CD8-positive, alpha-beta memory T cell (primary cell): ENCODE results near the gene ARFRP1. TPM values are rescaled to one million over a fixed set of nuclear protein-coding genes. Genes with fewer than 3 reads are reported as not detected.

ENCODE experiments used
- CTCF ChIA-PET: fragments of 350-600 bp; sonication (Branson Sonifier 250); formaldehyde crosslinking; loops from one replicate; lab custom pipeline; 2021; ENCODE audit warnings: antibody characterized with exemption; lab: Charles Lee
- POLR2A ChIA-PET: fragments of 350-600 bp; sonication (Branson Sonifier 250); formaldehyde crosslinking; loops from one replicate; lab custom pipeline; 2021; ENCODE audit warnings: antibody characterized with exemption; lab: Charles Lee
- DNase-seq, 5 donors: peaks; one replicate each; pipeline versions ENCODE4 v3.0.0 to v3.0.0-alpha.2; 2020 to 2022; ENCODE audit warnings: mixed read lengths in 1 of 5
- H3K27ac ChIP-seq: one replicate; pipeline ENCODE4 v1.7.0; 2013; ENCODE audit warnings: low read depth, mild to moderate bottlenecking, low read length, moderate library complexity
- H3K27me3 ChIP-seq: 2 replicates; pipeline ENCODE4 v1.7.0; 2013; ENCODE audit warnings: low read length, mild to moderate bottlenecking; ENCODE audit not compliant: insufficient read depth, poor library complexity, severe bottlenecking
- H3K36me3 ChIP-seq: 2 replicates; pipeline ENCODE4 v1.7.0; 2013; ENCODE audit warnings: mild to moderate bottlenecking, low read length, moderate library complexity; ENCODE audit not compliant: insufficient read depth
- H3K4me1 ChIP-seq: 2 replicates; pipeline ENCODE4 v1.7.0; 2013; ENCODE audit warnings: mild to moderate bottlenecking, low read length, moderate library complexity; ENCODE audit not compliant: insufficient read depth
- H3K4me3 ChIP-seq: 2 replicates; pipeline ENCODE4 v1.7.0; 2013; ENCODE audit warnings: mild to moderate bottlenecking, low read length
- H3K9me3 ChIP-seq: 2 replicates; pipeline ENCODE4 v1.7.0; 2013; ENCODE audit warnings: mild to moderate bottlenecking, low read length
- H3K27ac Mint-ChIP-seq, 8 donors: one replicate each; pipeline ENCODE4 v1.8.0; 2020 to 2021; ENCODE audit warnings: mixed read lengths in 8 of 8, mild to moderate bottlenecking in 6 of 8, inconsistent platforms in 3 of 8, moderate library complexity in 3 of 8
- H3K27me3 Mint-ChIP-seq, 2 donors: one replicate each; pipeline ENCODE4 v1.8.0; 2020 to 2021; ENCODE audit warnings: mixed read lengths in 2 of 2, mild to moderate bottlenecking in 1 of 2, moderate library complexity in 1 of 2
- H3K36me3 Mint-ChIP-seq, 3 donors: one replicate each; pipeline ENCODE4 v1.8.0; 2020 to 2021; ENCODE audit warnings: mixed read lengths in 3 of 3, inconsistent platforms in 1 of 3, mild to moderate bottlenecking in 1 of 3
- H3K4me1 Mint-ChIP-seq, 3 donors: one replicate each; pipeline ENCODE4 v1.8.0; 2020 to 2021; ENCODE audit warnings: mixed read lengths in 3 of 3, inconsistent platforms in 1 of 3, mild to moderate bottlenecking in 1 of 3
- H3K4me3 Mint-ChIP-seq, 7 donors: one replicate each; pipeline ENCODE4 v1.8.0; 2020 to 2021; ENCODE audit warnings: mixed read lengths in 7 of 7, mild to moderate bottlenecking in 6 of 7, moderate library complexity in 4 of 7, inconsistent platforms in 2 of 7
- H3K9me3 Mint-ChIP-seq, 5 donors: one replicate each; pipeline ENCODE4 v1.8.0; 2020 to 2022; ENCODE audit warnings: mixed read lengths in 5 of 5, mild to moderate bottlenecking in 3 of 5, moderate library complexity in 2 of 5, inconsistent platforms in 1 of 5
- polyA plus RNA-seq: library from polyadenylated mRNA; unstranded; fragments of 300-500 nt; fragmentation: Illumina TruSeq; gene quantifications from one replicate; pipeline ENCODE4 v1.2.3, GENCODE V29; 2021
- total RNA-seq, 2 experiments: library from RNA; stranded (reverse); gene quantifications; one replicate each; pipeline ENCODE4 v1.2.3, GENCODE V29; 2021

Gene ARFRP1
- total and polyA plus RNA-seq, 3 experiments from 2014 or later = 63.7 to 73.9 (median 72.8) TPM

DNA sequence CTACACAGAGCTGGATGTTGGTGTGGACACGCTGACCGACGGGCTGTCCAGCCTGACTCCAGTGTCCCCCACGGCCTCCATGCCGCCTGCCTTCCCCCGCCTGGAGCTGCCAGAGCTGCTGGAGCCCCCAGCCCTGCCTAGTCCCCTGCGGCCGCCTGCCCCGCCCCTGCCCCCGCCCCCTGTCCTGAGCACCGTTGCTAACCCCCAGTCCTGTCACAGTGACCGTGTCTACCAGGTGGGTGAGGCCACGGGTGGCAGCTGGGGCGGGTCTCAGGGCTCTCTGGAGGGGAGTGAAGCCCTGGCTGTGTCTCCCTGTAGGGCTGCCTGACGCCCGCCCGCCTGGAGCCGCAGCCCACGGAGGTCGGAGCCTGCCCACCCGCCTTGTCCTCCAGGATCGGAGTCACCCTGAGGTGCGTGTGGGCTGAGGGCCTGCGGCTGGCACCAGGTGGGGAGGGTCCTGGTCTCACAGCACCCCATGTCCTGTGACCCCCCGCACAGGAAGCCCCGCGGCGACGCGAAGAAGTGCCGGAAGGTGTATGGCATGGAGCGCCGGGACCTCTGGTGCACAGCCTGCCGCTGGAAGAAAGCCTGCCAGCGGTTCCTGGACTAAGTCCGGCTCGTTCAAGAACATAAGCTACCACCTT, 34.7 kb upstream of the ARFRP1 start:
- H3K27me3 Mint-ChIP-seq = no peaks in the 10 kb centered on the region
- POLR2A ChIA-PET = interaction anchor here (1.3 kb wide), 1 partner anchor 35 kb away, joined by 5 read pairs; the partner anchor contains the start of genes ARFRP1 and ZGPAT
- no peaks in the 10 kb centered on the region for H3K27me3 ChIP-seq

DNA sequence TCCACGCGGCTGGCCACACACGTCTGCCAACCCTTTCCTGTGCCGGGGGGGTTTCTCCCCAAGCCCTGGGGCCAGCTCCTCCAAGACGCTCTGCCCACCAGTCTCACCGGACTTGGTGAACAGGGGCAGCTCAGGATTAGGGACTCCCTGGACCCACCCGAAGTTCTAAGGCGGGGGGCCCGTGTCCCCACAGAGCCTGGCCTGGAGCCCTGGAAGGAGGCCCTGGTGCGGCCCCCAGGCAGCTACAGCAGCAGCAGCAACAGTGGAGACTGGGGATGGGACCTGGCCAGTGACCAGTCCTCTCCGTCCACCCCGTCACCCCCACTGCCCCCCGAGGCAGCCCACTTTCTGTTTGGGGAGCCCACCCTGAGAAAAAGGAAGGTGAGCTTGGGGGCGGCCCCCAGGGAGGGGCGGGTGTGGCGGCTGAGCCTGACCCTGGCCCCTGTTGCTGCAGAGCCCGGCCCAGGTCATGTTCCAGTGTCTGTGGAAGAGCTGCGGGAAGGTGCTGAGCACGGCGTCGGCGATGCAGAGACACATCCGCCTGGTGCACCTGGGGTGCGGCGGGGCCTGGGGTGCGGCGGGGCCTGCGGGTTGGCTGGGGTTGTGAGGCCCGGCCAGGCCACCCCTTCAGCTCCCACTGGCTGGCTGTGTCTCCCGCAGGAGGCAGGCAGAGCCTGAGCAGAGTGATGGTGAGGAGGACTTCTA, 34.1 kb upstream of the ARFRP1 start:
- CTCF ChIA-PET = interaction anchor here (1.3 to 2.4 kb wide), 4 partner anchors 9 to 41 kb away, joined by 3 to 21 read pairs (median 7); partner anchors contain the start of genes ARFRP1 and ZGPAT
- Histone ChIP-seq H3K27me3 (no peaks in the 10 kb centered on the region), H3K4me3 (no peak overlapping the region), H3K27ac (no peak overlapping the region), H3K36me3 (peaks cover 11% of the 10 kb centered on the region), H3K9me3 (no peaks in the 10 kb centered on the region), H3K4me1 (peaks cover 18% of the 10 kb centered on the region)
- no peaks in the 10 kb centered on the region for H3K9me3 Mint-ChIP-seq
- H3K36me3 Mint-ChIP-seq = peaks cover 0 to 13% (median 0%) of the 10 kb centered on the region in 3 donors
- H3K4me3 Mint-ChIP-seq = peak overlapping the region in 5 of 7 donors; percentile 41 to 71 (median 56)
- POLR2A ChIA-PET = interaction anchor here (0.6 to 1.7 kb wide), 6 partner anchors 9 to 40 kb away, joined by 4 to 16 read pairs (median 5); partner anchors contain the start of genes ARFRP1 and ZGPAT
- peaks cover 0 to 9% (median 0%) of the 10 kb centered on the region in 3 donors for H3K4me1 Mint-ChIP-seq
- H3K27me3 Mint-ChIP-seq = no peaks in the 10 kb centered on the region
- peak overlapping the region in 2 of 8 donors; percentile 33 to 89 for H3K27ac Mint-ChIP-seq
- DNase-seq = no peak

More for the DNA sequence above, 34.7 kb upstream of the ARFRP1 start:
- Mint-ChIP-seq H3K27ac (no peak overlapping the region), H3K9me3 (no peaks in the 10 kb centered on the region), H3K4me1 (peaks cover 0 to 8% (median 0%) of the 10 kb centered on the region in 3 donors), H3K36me3 (peaks cover 0 to 11% (median 0%) of the 10 kb centered on the region in 3 donors), H3K4me3 (no peak overlapping the region)
- Histone ChIP-seq H3K9me3 (no peaks in the 10 kb centered on the region), H3K36me3 (peaks cover 11% of the 10 kb centered on the region), H3K27ac (no peak overlapping the region), H3K4me3 (no peak overlapping the region), H3K4me1 (peaks cover 18% of the 10 kb centered on the region)
- no peak for DNase-seq
- CTCF ChIA-PET = interaction anchor here (1.3 to 2.4 kb wide), 2 partner anchors 36 to 41 kb away, joined by 4 to 21 read pairs; partner anchors contain the start of genes ARFRP1 and ZGPAT

DNA sequence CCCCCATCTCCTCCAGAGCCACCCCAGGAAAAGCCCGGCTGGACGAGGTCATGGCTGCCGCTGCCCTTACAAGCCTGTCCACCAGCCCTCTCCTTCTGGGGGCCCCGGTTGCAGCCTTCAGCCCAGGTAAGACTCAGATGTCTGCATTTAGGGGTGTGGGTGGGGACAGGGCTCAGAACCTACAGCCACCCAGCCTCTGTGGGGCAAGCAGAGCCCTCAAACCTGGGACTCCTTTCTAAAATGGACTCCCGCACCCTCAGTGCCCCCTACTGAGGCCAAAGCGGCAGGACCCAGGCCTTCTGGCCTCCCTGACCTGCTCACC, 33.5 kb upstream of the ARFRP1 start:
- no peaks in the 10 kb centered on the region for H3K9me3 ChIP-seq
- H3K4me3 Mint-ChIP-seq = peak overlapping the region in 6 of 7 donors; percentile 41 to 87 (median 62)
- H3K27ac Mint-ChIP-seq = peak overlapping the region in 2 of 8 donors; percentile 33 to 89
- no peak for DNase-seq
- H3K27me3 ChIP-seq = no peaks in the 10 kb centered on the region
- H3K4me1 Mint-ChIP-seq = peaks cover 1 to 14% (median 4%) of the 10 kb centered on the region in 3 donors
- ChIA-PET POLR2A (interaction anchor here (0.6 to 1.7 kb wide), 5 partner anchors 9 to 41 kb away, joined by 4 to 16 read pairs (median 5); partner anchors contain the start of genes ARFRP1 and ZGPAT), CTCF (interaction anchor here (0.8 to 2.4 kb wide), 5 partner anchors 10 to 46 kb away, joined by 3 to 21 read pairs (median 6); partner anchors contain the start of genes ARFRP1 and ZGPAT)
- H3K27ac ChIP-seq = peak overlapping the region; percentile 38
- H3K4me1 ChIP-seq = peaks cover 19% of the 10 kb centered on the region
- peaks cover 0 to 17% (median 0%) of the 10 kb centered on the region in 3 donors for H3K36me3 Mint-ChIP-seq
- no peaks in the 10 kb centered on the region for H3K9me3 Mint-ChIP-seq
- peaks cover 11% of the 10 kb centered on the region for H3K36me3 ChIP-seq
- peaks cover 0 to 2% of the 10 kb centered on the region in 2 donors for H3K27me3 Mint-ChIP-seq
- H3K4me3 ChIP-seq = no peak overlapping the region

DNA sequence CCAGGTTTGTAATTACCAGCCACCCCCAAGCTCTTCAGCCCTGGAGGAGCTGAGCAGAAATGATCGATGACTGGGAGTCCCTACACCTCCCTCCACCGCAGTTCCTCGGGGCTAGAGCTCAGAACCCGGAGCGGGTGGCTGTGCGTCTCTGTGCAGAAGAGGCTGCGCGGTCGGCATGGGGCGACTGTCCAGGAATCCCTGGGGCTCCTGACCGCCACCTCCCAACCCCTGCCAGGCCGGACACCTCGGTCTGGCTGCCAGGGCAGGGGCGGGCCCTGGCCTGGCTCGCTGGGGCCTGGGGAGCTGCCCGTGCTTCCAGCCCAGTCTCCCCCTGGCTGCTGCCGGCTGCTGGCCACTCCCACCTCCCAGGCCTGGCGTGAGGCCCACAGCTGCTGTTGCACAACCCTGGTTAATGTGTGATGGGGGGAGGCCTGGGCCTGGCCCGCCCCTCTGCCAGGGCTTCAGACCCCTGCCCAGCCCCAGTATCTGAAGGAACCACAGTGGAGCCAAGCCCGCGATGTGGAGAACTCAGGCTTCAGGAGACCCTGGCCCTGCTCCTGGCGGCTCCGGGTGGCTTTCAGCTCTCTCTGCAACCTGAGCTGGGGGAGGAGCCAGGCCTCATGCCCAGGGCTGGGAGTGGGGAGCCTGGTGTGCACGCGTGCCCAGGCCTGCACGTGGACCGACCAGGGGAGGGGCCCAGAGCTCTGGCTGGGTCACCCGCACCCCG, 33.0 kb upstream of the ARFRP1 start:
- no peaks in the 10 kb centered on the region for H3K9me3 ChIP-seq
- Mint-ChIP-seq H3K9me3 (no peaks in the 10 kb centered on the region), H3K27ac (peak overlapping the region in 3 of 8 donors; percentile 36 to 58 (median 55)), H3K27me3 (peaks cover 0 to 3% of the 10 kb centered on the region in 2 donors), H3K4me1 (peaks cover 7 to 19% (median 9%) of the 10 kb centered on the region in 3 donors), H3K4me3 (peak overlapping the region; percentile 59 to 87 (median 66)), H3K36me3 (peaks cover 0 to 22% (median 0%) of the 10 kb centered on the region in 3 donors)
- H3K27me3 ChIP-seq = no peaks in the 10 kb centered on the region
- H3K4me1 ChIP-seq = peaks cover 24% of the 10 kb centered on the region
- CTCF ChIA-PET = interaction anchor here (0.8 to 2.4 kb wide), 6 partner anchors 10 to 47 kb away, joined by 3 to 21 read pairs (median 4); partner anchors contain the start of genes ARFRP1 and ZGPAT
- DNase-seq = peak; percentile 23 to 63 (median 43)
- peak overlapping the region; percentile 66 for H3K4me3 ChIP-seq
- H3K36me3 ChIP-seq = peaks cover 11% of the 10 kb centered on the region
- peak overlapping the region; percentile 38 for H3K27ac ChIP-seq
- POLR2A ChIA-PET = interaction anchor here (0.5 to 1.7 kb wide), 10 partner anchors 10 to 137 kb away, joined by 3 to 16 read pairs (median 4); partner anchors contain the start of genes ARFRP1, GMEB2, TPD52L2 and ZGPAT

DNA sequence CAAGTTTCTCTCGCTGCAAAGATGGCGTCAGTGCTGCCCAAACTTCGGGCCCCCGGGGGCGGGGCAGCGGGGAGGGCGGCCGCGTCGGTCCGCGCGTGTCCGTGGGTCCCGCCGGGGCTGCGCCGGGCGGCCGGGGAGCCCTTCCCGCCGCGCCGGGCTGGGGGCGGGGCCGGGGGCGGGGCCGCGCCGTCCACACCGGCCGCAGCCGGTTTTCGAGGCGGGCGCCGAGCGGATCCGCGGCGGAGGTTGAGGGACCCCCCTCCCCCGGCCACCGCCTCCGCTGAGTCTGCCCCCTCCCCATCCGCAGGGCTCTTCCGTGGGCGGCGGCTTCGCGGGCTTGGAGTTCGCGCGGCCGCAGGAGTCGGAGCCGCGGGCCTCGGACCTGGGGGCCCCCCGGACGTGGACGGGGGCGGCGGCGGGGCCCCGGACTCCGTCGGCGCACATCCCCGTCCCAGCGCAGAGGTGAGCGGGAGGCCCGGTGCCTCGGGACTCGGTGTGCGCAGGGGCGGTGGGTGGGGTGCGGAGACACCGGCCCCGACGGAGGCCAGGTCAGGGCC, 32.4 kb upstream of the ARFRP1 start:
- H3K27me3 Mint-ChIP-seq = peaks cover 0 to 3% of the 10 kb centered on the region in 2 donors
- peak overlapping the region; percentile 59 to 87 (median 66) for H3K4me3 Mint-ChIP-seq
- H3K9me3 ChIP-seq = no peaks in the 10 kb centered on the region
- CTCF ChIA-PET = interaction anchor here (0.8 to 2.4 kb wide), 6 partner anchors 11 to 48 kb away, joined by 3 to 21 read pairs (median 4); partner anchors contain the start of genes ARFRP1 and ZGPAT
- H3K4me1 ChIP-seq = peaks cover 30% of the 10 kb centered on the region
- H3K9me3 Mint-ChIP-seq = no peaks in the 10 kb centered on the region
- H3K4me3 ChIP-seq = peak overlapping the region; percentile 66
- peaks cover 10 to 25% (median 11%) of the 10 kb centered on the region in 3 donors for H3K4me1 Mint-ChIP-seq
- H3K27ac Mint-ChIP-seq = peak overlapping the region in 3 of 8 donors; percentile 36 to 58 (median 55)
- peaks cover 0 to 28% (median 0%) of the 10 kb centered on the region in 3 donors for H3K36me3 Mint-ChIP-seq
- peak; percentile 48 to 76 (median 58) for DNase-seq
- peak overlapping the region; percentile 38 for H3K27ac ChIP-seq
- no peaks in the 10 kb centered on the region for H3K27me3 ChIP-seq
- POLR2A ChIA-PET = interaction anchor here (0.5 to 1.7 kb wide), 8 partner anchors 11 to 136 kb away, joined by 3 to 16 read pairs (median 4); partner anchors contain the start of genes ARFRP1, GMEB2, TPD52L2 and ZGPAT
- peaks cover 11% of the 10 kb centered on the region for H3K36me3 ChIP-seq

DNA sequence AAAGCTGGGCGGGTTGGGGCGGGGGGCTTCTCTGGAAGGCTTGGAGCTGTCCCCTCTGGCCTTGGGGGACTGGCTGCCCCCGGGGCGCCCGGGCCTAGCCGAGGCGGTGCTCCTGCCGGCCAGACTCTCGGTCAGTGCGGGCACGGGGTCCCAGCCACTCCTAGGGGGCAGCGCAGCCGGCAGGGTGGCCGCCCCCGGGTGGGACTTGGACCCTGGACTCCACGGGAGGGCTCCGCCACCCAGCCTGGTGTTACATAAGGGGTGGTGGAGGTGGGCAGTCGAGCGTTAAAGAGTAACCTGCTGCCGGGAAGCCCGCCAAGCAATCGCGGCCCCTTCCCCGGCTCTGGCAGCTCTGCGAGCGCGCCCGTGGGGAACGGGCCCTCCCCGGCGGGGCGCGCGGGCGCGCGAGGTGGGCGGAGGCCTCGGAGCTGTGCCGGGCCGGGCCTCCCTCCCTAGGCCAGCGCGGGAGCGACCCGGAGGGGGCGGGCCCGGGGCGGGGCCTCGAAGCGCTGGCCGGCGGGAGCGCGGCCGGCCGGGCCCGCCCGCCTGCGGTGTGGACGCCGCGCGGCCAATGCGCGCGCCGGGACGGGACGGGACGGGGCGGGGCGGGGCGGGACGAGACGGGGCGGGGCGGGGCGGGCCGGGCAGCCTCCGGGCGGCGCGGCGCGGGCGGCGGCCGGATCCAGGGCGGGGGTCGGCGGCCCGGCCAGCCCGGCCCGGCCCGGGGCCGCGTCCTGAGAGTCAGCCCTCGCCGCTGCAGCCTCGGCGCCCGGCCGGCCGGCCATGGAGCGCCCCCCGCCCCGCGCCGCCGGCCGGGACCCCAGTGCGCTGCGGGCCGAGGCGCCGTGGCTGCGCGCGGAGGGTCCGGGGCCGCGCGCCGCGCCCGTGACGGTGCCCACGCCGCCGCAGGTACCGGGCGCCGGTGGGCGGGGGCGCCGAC, 31.6 kb upstream of the ARFRP1 start, which contains the start of gene SLC2A4RG:
Gene SLC2A4RG, plus strand, starts transcription at position 647 of the 940 bp plus-strand sequence. Its CDS starts 137 bp downstream, at position 784.
- CTCF ChIA-PET = interaction anchor here (1.1 to 4.5 kb wide), 4 partner anchors 9 to 42 kb away, joined by 3 to 39 read pairs (median 10); partner anchors contain the start of genes ARFRP1 and ZGPAT
- Histone ChIP-seq H3K36me3 (peaks cover 12% of the 10 kb centered on the region), H3K27ac (peak within 1 kb of the TSS; percentile 38), H3K4me3 (peak within 1 kb of the TSS; percentile 66), H3K9me3 (no peaks in the 10 kb centered on the region), H3K4me1 (peaks cover 30% of the 10 kb centered on the region), H3K27me3 (no peaks in the 10 kb centered on the region)
- peak within 1 kb of the TSS in 3 of 8 donors; percentile 36 to 61 (median 55) for H3K27ac Mint-ChIP-seq
- no peaks in the 10 kb centered on the region for H3K9me3 Mint-ChIP-seq
- H3K4me1 Mint-ChIP-seq = peaks cover 10 to 29% (median 11%) of the 10 kb centered on the region in 3 donors
- peaks cover 0 to 32% (median 0%) of the 10 kb centered on the region in 3 donors for H3K36me3 Mint-ChIP-seq
- H3K27me3 Mint-ChIP-seq = peaks cover 0 to 3% of the 10 kb centered on the region in 2 donors
- DNase-seq = peak; percentile 59 to 79 (median 68)
- peak within 1 kb of the TSS; percentile 59 to 92 (median 76) for H3K4me3 Mint-ChIP-seq
- POLR2A ChIA-PET = interaction anchor here (0.6 to 4.9 kb wide), 7 partner anchors 11 to 241 kb away, joined by 3 to 84 read pairs (median 4); partner anchors contain the start of genes ARFRP1, PRPF6 and ZGPAT
